Left ventricle myocardium inferior (tissue), 1 donor: ENCODE results near the gene UBE2E2. TPM values are rescaled to one million over a fixed set of nuclear protein-coding genes. Genes with fewer than 3 reads are reported as not detected.

Source experiments
- DNase-seq: peaks from one replicate; pipeline ENCODE4 v3.0.0-alpha.2; 2020
- H3K27ac ChIP-seq: fragments of 200-600 bp; replicated peaks from 2 replicates; pipeline ENCODE4 v1.8.0; 2021
- H3K27me3 ChIP-seq: fragments of 200-600 bp; 2 replicates; pipeline ENCODE4 v1.8.0; 2021; ENCODE audit warnings: low read depth
- H3K36me3 ChIP-seq: fragments of 200-600 bp; 2 replicates; pipeline ENCODE4 v1.8.0; 2021
- H3K4me1 ChIP-seq: fragments of 200-600 bp; 2 replicates; pipeline ENCODE4 v1.8.0; 2021
- H3K4me3 ChIP-seq: fragments of 200-600 bp; 2 replicates; pipeline ENCODE4 v1.8.0; 2021; ENCODE audit warnings: mild to moderate bottlenecking, moderate library complexity
- H3K9me3 ChIP-seq: fragments of 200-600 bp; replicated peaks from 2 replicates; pipeline ENCODE4 v1.8.0; 2021
- intact Hi-C: fragments of 100-400 bp; cut with micrococcal nuclease; formaldehyde crosslinking; loops from one replicate; pipeline ENCODE4 v1.11.0; 2022
- total RNA-seq: library from RNA; stranded (reverse); fragmentation: NEBNext Ultra II Directional; extraction: Animal tissue kit (Norgen Biotek cat#: 25700); gene quantifications from one replicate; pipeline ENCODE4 v1.2.1, GENCODE V29; 2021
- TF ChIP-seq, protein P1 (sequence below): fragments of 200-600 bp; IDR thresholded peaks from 2 replicates; pipeline ENCODE4 v1.8.0; 2021; ENCODE audit warnings: antibody characterized with exemption, mild to moderate bottlenecking, borderline replicate concordance
- donor health status: DM: no; HTN: yes; CAD: no; lungs with severe emphysema.

Gene UBE2E2
- total RNA-seq, 1 donor from 2014 or later = 47.2 TPM

DNA sequence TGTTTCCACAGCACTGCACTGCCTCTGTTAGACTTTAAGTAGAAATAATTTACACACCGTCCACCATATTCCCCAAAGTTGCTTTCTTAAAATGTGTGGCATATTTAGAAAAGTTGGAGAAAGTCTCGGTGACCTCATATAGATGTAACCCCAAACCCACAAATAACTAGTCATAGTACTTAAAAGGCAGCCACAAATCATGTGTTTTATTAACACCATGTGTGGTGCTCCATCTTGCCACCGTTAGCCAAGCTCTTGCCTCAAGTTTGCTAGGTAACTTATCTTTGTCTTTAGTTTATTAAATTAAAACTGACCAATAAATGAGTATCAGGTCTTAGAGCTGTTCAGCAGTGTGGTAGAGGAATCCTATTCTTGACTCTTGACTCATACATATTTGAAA is 257.9 kb downstream of the UBE2E2 start:
- no peak overlapping the region for H3K27ac ChIP-seq
- no peaks in the 10 kb centered on the region for H3K27me3 ChIP-seq

DNA sequence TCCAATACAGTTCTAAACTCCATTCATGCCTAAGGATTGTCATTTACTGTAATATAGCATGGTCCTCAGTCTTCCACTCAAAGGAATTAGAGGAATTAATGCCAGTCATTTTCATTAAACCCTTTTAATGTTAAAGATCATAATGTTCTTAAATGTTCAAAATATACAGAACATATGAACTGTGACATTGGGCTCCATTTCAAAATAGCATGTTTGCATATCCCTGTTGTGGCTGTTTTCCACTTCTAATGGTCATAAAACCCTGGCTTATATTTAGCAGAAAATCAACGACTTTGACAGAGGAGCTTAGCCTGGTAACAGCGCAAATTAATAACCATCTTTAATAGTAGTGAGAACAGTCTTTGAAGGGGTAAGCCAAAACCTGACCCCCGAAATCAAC is 260.7 kb downstream of the UBE2E2 start:
- Histone ChIP-seq H3K27me3 (no peaks in the 10 kb centered on the region), H3K4me3 (no peak overlapping the region), H3K27ac (no peak overlapping the region), H3K4me1 (peaks cover 22% of the 10 kb centered on the region), H3K36me3 (no peaks in the 10 kb centered on the region), H3K9me3 (peaks cover 10% of the 10 kb centered on the region)
- intact Hi-C loops = no loop called here
- no peak for DNase-seq
- TF ChIP-seq, protein P1, sequence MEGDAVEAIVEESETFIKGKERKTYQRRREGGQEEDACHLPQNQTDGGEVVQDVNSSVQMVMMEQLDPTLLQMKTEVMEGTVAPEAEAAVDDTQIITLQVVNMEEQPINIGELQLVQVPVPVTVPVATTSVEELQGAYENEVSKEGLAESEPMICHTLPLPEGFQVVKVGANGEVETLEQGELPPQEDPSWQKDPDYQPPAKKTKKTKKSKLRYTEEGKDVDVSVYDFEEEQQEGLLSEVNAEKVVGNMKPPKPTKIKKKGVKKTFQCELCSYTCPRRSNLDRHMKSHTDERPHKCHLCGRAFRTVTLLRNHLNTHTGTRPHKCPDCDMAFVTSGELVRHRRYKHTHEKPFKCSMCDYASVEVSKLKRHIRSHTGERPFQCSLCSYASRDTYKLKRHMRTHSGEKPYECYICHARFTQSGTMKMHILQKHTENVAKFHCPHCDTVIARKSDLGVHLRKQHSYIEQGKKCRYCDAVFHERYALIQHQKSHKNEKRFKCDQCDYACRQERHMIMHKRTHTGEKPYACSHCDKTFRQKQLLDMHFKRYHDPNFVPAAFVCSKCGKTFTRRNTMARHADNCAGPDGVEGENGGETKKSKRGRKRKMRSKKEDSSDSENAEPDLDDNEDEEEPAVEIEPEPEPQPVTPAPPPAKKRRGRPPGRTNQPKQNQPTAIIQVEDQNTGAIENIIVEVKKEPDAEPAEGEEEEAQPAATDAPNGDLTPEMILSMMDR = no peak

More for the DNA sequence above, 257.9 kb downstream of the UBE2E2 start:
- H3K4me3 ChIP-seq = no peak overlapping the region
- TF ChIP-seq, protein P1 = no peak
- DNase-seq = no peak
- intact Hi-C loops = no loop called here
- peaks cover 22% of the 10 kb centered on the region for H3K4me1 ChIP-seq
- peaks cover 6% of the 10 kb centered on the region for H3K9me3 ChIP-seq
- H3K36me3 ChIP-seq = no peaks in the 10 kb centered on the region

DNA sequence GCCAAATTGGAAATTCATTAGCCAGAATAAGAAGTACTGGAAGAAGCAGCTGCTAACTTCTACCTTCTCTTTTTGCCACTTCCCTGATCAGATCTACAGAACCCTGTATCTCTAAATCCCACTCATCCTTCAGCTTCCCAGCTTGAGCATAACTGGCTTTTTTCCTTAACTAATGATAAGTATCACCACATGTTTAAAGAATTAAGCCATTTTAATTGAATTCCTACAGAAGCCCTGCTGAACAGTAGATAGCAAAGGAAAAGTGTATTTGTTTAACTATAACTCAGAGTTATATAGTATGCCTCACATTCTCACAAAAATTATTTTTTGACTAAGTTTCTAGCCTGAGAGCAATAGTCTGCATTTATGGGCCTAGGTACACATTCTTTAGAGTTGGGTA is 262.4 kb downstream of the UBE2E2 start:
- intact Hi-C loops = no loop called here
- TF ChIP-seq, protein P1 = no peak
- Histone ChIP-seq H3K4me3 (no peak overlapping the region), H3K9me3 (peaks cover 10% of the 10 kb centered on the region), H3K27me3 (no peaks in the 10 kb centered on the region), H3K36me3 (no peaks in the 10 kb centered on the region), H3K27ac (no peak overlapping the region), H3K4me1 (peaks cover 13% of the 10 kb centered on the region)
- DNase-seq = no peak

DNA sequence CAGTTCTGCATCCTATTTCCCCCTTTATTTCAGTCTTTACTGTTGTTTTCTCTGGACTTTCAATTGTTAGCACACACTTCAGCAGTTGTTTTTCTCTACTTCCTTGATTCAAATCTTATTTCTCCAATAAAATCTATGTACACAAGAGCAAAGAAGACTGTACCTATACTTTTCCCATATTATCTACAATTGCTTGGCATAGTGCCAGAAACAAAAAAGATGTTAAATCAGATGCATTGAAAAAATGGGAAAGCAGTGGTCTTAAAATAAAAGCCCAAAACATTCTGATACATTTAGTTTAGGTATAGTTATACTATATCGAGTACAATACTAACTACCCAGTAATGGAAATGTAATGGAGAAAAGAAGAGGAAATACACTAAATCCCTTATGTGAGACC is 265.1 kb downstream of the UBE2E2 start:
- no peaks in the 10 kb centered on the region for H3K36me3 ChIP-seq
- no peak for DNase-seq
- peaks cover 8% of the 10 kb centered on the region for H3K4me1 ChIP-seq
- TF ChIP-seq, protein P1 = no peak
- no peaks in the 10 kb centered on the region for H3K27me3 ChIP-seq
- H3K9me3 ChIP-seq = peaks cover 10% of the 10 kb centered on the region
- no peak overlapping the region for H3K4me3 ChIP-seq
- intact Hi-C loops = no loop called here
- H3K27ac ChIP-seq = no peak overlapping the region

DNA sequence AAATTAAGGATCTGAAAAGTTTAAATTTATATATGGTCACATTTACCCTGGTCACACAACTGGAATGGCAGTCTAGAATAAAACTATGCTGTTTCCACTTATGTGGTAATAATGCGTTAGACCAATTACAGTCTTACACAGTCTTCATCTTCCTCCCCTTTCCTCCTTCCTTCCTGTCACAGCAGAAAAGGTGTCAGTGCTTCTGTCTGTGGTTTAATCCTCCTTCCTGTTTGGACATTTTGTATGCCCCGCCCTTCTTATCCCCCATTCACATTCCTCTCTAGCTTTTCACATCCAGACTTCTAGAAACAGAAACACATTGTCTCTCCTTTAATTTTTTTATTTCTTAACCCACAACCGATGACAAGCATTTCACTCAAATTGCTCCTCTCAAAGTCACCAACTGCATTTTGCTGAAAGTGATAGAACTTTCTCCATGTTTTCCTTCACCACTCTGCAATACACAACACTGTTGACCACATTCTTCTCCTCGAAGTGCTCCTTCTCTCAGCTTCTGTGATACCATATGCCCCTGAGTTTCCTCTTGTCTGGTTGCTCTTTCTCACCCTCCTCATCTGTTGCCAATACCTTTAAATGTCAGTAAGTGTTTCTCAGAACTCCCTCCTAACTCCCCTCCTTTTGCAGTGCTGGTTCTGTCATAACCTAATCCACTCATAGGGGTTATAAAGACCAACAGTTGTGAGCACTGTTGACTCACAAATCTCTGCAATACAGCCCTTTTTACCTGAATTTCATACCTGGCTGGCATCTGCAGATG is 271.6 kb downstream of the UBE2E2 start:
- Histone ChIP-seq H3K4me3 (no peak overlapping the region), H3K9me3 (peaks cover 27% of the 10 kb centered on the region), H3K36me3 (no peaks in the 10 kb centered on the region), H3K27ac (no peak overlapping the region), H3K4me1 (no peaks in the 10 kb centered on the region), H3K27me3 (no peaks in the 10 kb centered on the region)
- intact Hi-C loops = no loop called here
- no peak for DNase-seq
- TF ChIP-seq, protein P1 = no peak
